GM19468 (cell line): ENCODE data around the gene ABHD5.
"Not testable (repeated sequence)": the region's sequence is repeated elsewhere in the genome, so short reads cannot be mapped to it uniquely, and the experiment has no call there.

ENCODE experiments used
- ATAC-seq: cut with Tn5 transposase; IDR thresholded peaks from one replicate; pipeline ENCODE4 v1.9.1; 2021; ENCODE audit warnings: mild to moderate bottlenecking, moderate library complexity, moderate number of reproducible peaks; ENCODE audit not compliant: unreplicated experiment; ENCODE audit errors: extremely low read depth

The ABHD5 gene

GRCh38 chr3:43690400-43691119 is at the start of gene ABHD5:
Gene ABHD5 (plus strand): TSS chr3:43690938. CDS start chr3:43690993, 55 bp downstream.
- peak; percentile 80 for ATAC-seq

- no peak for ATAC-seq
Measured at GRCh38 chr3:43641306-43642114, 49.2 kb upstream of the ABHD5 start.

- no peak for ATAC-seq
Measured at GRCh38 chr3:43644443-43644842, 46.3 kb upstream of the ABHD5 start.

GRCh38 chr3:43647331-43648166 is 43.2 kb upstream of the ABHD5 start:
- no peak for ATAC-seq

GRCh38 chr3:43648957-43649356 is 41.8 kb upstream of the ABHD5 start:
- ATAC-seq: no peak

- no peak for ATAC-seq
Measured at GRCh38 chr3:43649365-43649968, 41.3 kb upstream of the ABHD5 start.

- ATAC-seq: no peak
Measured at GRCh38 chr3:43650345-43650744, 40.4 kb upstream of the ABHD5 start.

GRCh38 chr3:43656390-43656789 is 34.3 kb upstream of the ABHD5 start:
- ATAC-seq: not testable (repeated sequence)

- ATAC-seq: no peak
Measured at GRCh38 chr3:43659250-43659880, 31.4 kb upstream of the ABHD5 start.

GRCh38 chr3:43661376-43661775 is 29.4 kb upstream of the ABHD5 start:
- ATAC-seq: not testable (repeated sequence)

- ATAC-seq: not testable (repeated sequence)
Measured at GRCh38 chr3:43665011-43665410, 25.7 kb upstream of the ABHD5 start.

GRCh38 chr3:43670635-43671522 is 19.9 kb upstream of the ABHD5 start:
- ATAC-seq: no peak

- no peak for ATAC-seq
Measured at GRCh38 chr3:43674345-43675085, 16.2 kb upstream of the ABHD5 start.

- no peak for ATAC-seq
Measured at GRCh38 chr3:43675593-43675992, 15.1 kb upstream of the ABHD5 start.

- no peak for ATAC-seq
Measured at GRCh38 chr3:43676441-43676840, 14.3 kb upstream of the ABHD5 start.

- not testable (repeated sequence) for ATAC-seq
Measured at GRCh38 chr3:43678375-43678774, 12.4 kb upstream of the ABHD5 start.

- not testable (repeated sequence) for ATAC-seq
Measured at GRCh38 chr3:43678887-43679449, 11.8 kb upstream of the ABHD5 start.

- not testable (repeated sequence) for ATAC-seq
Measured at GRCh38 chr3:43680857-43681256, 9.9 kb upstream of the ABHD5 start.
